OCI-M2 (cell line): ENCODE measurements around the gene CD320.

ENCODE experiments used
- DNase-seq: peaks from one replicate; lab custom pipeline; 2025; ENCODE audit not compliant: unreplicated experiment; lab: John Stamatoyannopoulos, UW

The CD320 gene

GRCh38 chr19:8255426-8256125 is 52.6 kb downstream of the CD320 start:
- no peak for DNase-seq

GRCh38 chr19:8254286-8255001 is 53.7 kb downstream of the CD320 start:
- DNase-seq, result no peak

GRCh38 chr19:8253678-8254077 is 54.5 kb downstream of the CD320 start:
- no peak for DNase-seq

GRCh38 chr19:8252922-8253589 is 55.1 kb downstream of the CD320 start:
- DNase-seq, result peak; percentile 44
